Measurements from ENCODE around the gene TYW3.
A peak's percentile ranks its signal among the peaks of the same experiment; 100 is the strongest.

Gene TYW3

DNA sequence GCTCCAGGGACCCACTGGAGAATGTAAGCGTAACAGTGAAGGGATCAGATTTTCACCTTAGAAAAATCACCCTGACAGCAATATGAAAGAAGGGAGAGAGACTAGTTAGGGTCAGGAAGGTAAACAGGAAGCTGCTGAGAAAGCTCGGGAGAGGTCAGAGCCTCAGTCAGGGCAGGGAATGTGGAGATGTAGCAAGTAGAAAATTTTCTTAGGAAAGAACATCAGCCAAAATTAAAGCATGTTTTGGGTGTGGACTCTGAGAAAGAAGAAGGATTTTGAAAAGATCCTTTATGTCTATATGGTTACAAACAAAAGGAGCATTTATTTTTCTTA, 42.6 kb upstream of the TYW3 start (continued):
- TF ChIP-seq, protein P1, sequence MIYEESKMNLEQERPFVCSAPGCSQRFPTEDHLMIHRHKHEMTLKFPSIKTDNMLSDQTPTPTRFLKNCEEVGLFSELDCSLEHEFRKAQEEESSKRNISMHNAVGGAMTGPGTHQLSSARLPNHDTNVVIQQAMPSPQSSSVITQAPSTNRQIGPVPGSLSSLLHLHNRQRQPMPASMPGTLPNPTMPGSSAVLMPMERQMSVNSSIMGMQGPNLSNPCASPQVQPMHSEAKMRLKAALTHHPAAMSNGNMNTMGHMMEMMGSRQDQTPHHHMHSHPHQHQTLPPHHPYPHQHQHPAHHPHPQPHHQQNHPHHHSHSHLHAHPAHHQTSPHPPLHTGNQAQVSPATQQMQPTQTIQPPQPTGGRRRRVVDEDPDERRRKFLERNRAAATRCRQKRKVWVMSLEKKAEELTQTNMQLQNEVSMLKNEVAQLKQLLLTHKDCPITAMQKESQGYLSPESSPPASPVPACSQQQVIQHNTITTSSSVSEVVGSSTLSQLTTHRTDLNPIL (CRISPR knock-in tag; IDR thresholded peaks at IDR 0.05; ENCODE audit: low read depth): no peak
- no peak for TF ChIP-seq OSR1 (CRISPR knock-in tag; IDR thresholded peaks at IDR 0.05)
- TF ChIP-seq, protein P2, sequence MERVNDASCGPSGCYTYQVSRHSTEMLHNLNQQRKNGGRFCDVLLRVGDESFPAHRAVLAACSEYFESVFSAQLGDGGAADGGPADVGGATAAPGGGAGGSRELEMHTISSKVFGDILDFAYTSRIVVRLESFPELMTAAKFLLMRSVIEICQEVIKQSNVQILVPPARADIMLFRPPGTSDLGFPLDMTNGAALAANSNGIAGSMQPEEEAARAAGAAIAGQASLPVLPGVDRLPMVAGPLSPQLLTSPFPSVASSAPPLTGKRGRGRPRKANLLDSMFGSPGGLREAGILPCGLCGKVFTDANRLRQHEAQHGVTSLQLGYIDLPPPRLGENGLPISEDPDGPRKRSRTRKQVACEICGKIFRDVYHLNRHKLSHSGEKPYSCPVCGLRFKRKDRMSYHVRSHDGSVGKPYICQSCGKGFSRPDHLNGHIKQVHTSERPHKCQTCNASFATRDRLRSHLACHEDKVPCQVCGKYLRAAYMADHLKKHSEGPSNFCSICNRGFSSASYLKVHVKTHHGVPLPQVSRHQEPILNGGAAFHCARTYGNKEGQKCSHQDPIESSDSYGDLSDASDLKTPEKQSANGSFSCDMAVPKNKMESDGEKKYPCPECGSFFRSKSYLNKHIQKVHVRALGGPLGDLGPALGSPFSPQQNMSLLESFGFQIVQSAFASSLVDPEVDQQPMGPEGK (CRISPR knock-in tag; IDR thresholded peaks at IDR 0.05; ENCODE audit: borderline replicate concordance): no peak
- TF ChIP-seq ZNF8 (CRISPR knock-in tag; IDR thresholded peaks at IDR 0.05): no peak
- TF ChIP-seq, protein P3, sequence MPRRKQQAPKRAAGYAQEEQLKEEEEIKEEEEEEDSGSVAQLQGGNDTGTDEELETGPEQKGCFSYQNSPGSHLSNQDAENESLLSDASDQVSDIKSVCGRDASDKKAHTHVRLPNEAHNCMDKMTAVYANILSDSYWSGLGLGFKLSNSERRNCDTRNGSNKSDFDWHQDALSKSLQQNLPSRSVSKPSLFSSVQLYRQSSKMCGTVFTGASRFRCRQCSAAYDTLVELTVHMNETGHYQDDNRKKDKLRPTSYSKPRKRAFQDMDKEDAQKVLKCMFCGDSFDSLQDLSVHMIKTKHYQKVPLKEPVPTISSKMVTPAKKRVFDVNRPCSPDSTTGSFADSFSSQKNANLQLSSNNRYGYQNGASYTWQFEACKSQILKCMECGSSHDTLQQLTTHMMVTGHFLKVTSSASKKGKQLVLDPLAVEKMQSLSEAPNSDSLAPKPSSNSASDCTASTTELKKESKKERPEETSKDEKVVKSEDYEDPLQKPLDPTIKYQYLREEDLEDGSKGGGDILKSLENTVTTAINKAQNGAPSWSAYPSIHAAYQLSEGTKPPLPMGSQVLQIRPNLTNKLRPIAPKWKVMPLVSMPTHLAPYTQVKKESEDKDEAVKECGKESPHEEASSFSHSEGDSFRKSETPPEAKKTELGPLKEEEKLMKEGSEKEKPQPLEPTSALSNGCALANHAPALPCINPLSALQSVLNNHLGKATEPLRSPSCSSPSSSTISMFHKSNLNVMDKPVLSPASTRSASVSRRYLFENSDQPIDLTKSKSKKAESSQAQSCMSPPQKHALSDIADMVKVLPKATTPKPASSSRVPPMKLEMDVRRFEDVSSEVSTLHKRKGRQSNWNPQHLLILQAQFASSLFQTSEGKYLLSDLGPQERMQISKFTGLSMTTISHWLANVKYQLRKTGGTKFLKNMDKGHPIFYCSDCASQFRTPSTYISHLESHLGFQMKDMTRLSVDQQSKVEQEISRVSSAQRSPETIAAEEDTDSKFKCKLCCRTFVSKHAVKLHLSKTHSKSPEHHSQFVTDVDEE (CRISPR knock-in tag; IDR thresholded peaks at IDR 0.05): no peak
- no peak for TF ChIP-seq ZNF70 (CRISPR knock-in tag; IDR thresholded peaks at IDR 0.05)
- no peak for TF ChIP-seq ISL1 (CRISPR knock-in tag; IDR thresholded peaks at IDR 0.05)
- TF ChIP-seq TOX (CRISPR knock-in tag; IDR thresholded peaks at IDR 0.05; ENCODE audit: borderline replicate concordance): no peak

DNA sequence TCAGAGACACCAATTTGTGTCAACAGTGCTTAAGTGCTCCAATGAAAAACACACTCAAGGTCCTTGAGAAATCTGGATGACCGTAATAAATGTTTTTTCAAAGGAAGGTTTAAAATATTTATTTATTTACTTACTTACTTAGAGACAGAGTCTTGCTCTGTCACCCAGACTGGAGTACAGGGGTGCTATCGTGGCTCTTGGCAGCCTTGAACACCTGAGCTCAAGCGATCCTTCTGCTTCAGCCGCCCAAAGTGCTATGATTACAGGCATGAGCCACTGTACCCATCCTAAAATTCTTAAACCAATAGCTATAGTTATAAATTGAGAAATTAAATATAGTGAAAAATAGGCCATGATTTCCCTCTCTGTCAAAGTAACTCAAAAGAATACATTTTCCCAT, 42.0 kb upstream of the TYW3 start:
- TF ChIP-seq CSDC2 (CRISPR knock-in tag; IDR thresholded peaks at IDR 0.05) (no peak), PPARA (CRISPR knock-in tag; IDR thresholded peaks at IDR 0.05; ENCODE audit: borderline replicate concordance) (no peak), ZC3H10 (CRISPR knock-in tag; IDR thresholded peaks at IDR 0.05) (no peak), BACH2 (CRISPR knock-in tag; IDR thresholded peaks at IDR 0.05; ENCODE audit: borderline replicate concordance) (no peak), ZFP30 (CRISPR knock-in tag; IDR thresholded peaks at IDR 0.05) (no peak), SNAI2 (CRISPR knock-in tag; IDR thresholded peaks at IDR 0.05) (no peak), ZFP3 (CRISPR knock-in tag; IDR thresholded peaks at IDR 0.05) (no peak), ESRRG (CRISPR knock-in tag; IDR thresholded peaks at IDR 0.05) (no peak), ZNF70 (CRISPR knock-in tag; IDR thresholded peaks at IDR 0.05) (no peak), ZNF565 (CRISPR knock-in tag; conservative IDR thresholded peaks at IDR 0.05; ENCODE audit: low read depth) (no peak), OSR1 (CRISPR knock-in tag; IDR thresholded peaks at IDR 0.05) (no peak), ARNTL (CRISPR knock-in tag; IDR thresholded peaks at IDR 0.05; ENCODE audit: borderline replicate concordance, low read depth) (no peak)
- TF ChIP-seq, protein P2 (CRISPR knock-in tag; IDR thresholded peaks at IDR 0.05; ENCODE audit: borderline replicate concordance): no peak
- no peak for ATAC-seq

DNA sequence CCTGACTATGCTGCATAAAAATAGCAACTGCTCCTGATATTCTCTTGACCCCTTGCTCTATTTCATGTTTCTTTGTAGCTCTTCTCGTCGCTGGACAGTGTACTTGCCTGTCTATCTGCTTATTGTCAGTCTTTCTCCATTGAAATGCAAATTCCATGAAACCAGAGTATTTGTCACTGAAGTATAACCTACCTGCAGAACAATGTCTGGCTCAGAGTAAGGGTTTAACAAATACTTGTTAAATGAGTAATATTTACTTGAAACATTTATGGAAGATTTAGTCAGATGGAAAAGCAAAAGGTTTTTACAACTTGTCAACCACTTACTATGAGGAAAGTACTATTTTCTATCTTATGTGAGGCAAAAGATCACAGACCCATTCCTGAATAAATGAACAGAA, 39.5 kb upstream of the TYW3 start:
- TF ChIP-seq ZNF565 (CRISPR knock-in tag; conservative IDR thresholded peaks at IDR 0.05; ENCODE audit: low read depth) (no peak), ISL1 (CRISPR knock-in tag; IDR thresholded peaks at IDR 0.05) (peak; percentile 29; the same call in 1 of the 2 replicates), ZNF70 (CRISPR knock-in tag; IDR thresholded peaks at IDR 0.05) (no peak), ARNTL (CRISPR knock-in tag; IDR thresholded peaks at IDR 0.05; ENCODE audit: borderline replicate concordance, low read depth) (no peak)
- TF ChIP-seq, protein P4, sequence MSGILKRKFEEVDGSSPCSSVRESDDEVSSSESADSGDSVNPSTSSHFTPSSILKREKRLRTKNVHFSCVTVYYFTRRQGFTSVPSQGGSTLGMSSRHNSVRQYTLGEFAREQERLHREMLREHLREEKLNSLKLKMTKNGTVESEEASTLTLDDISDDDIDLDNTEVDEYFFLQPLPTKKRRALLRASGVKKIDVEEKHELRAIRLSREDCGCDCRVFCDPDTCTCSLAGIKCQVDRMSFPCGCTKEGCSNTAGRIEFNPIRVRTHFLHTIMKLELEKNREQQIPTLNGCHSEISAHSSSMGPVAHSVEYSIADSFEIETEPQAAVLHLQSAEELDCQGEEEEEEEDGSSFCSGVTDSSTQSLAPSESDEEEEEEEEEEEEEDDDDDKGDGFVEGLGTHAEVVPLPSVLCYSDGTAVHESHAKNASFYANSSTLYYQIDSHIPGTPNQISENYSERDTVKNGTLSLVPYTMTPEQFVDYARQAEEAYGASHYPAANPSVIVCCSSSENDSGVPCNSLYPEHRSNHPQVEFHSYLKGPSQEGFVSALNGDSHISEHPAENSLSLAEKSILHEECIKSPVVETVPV (CRISPR knock-in tag; IDR thresholded peaks at IDR 0.05): no peak
- no peak for ATAC-seq

DNA sequence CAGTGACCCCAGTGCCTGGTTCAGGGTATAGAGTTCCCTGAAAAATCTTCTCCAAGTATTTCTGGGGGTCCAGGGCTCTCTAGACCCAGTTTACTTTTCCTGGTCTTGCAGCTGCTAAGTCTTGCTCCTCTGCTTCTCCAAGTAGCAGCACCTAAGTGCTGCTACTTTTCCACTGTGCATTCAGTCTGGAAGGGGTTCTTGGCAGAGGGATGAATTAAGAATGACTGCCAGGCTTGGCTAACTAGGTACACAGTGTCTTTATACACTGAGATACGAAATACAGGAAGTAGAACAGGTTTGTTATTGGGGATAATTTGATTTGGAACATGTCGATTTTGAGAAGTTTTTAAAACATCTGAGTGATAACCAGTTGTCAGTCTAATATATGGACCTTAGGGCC, 35.1 kb upstream of the TYW3 start:
- TF ChIP-seq, protein P4 (CRISPR knock-in tag; IDR thresholded peaks at IDR 0.05): no peak
- TF ChIP-seq ZNF70 (CRISPR knock-in tag; IDR thresholded peaks at IDR 0.05): no peak
- no peak for ATAC-seq

Measured in SK-N-SH treated with all-trans-retinoic acid at 6 μM for 48 hours (cell line).